ENCODE measurements around the gene NOS3. TPM values are rescaled to one million over a fixed set of nuclear protein-coding genes. Genes with fewer than 3 reads are reported as not detected.
"Not testable (repeated sequence)": the region's sequence is repeated elsewhere in the genome, so short reads cannot be mapped to it uniquely, and the experiment has no call there.

Gene NOS3
- total and polyA plus RNA-seq, 9 of the 15 experiments (the other 6 are each of a cell fraction or from before 2014, with no cell fraction given), result 1.1 to 121 (median 23.6) TPM

- TF ChIP-seq ZBTB9 (CRISPR knock-in tag; IDR thresholded peaks at IDR 0.05), result peak; percentile 97
- TF ChIP-seq SMARCA4 (IDR thresholded peaks at IDR 0.05), result peak; percentile 80
- TF ChIP-seq ZFP1 (CRISPR knock-in tag; IDR thresholded peaks at IDR 0.05), result peak; percentile 86
- TF ChIP-seq ZNF445 (CRISPR knock-in tag; IDR thresholded peaks at IDR 0.05; ENCODE audit: low read depth), result peak; percentile 73; the same call in 1 of the 2 replicates
- TF ChIP-seq ATF7 (IDR thresholded peaks at IDR 0.05), result peak; percentile 64; the same call in 1 of the 2 replicates
- TF ChIP-seq KLF1 (tag; IDR thresholded peaks at IDR 0.05), result peak; percentile 73
- TF ChIP-seq KLF13 (tag; IDR thresholded peaks at IDR 0.05; ENCODE audit: borderline replicate concordance, low read depth), result peak; percentile 68; the same call in 1 of the 2 replicates
- TF ChIP-seq TAL1 (IDR thresholded peaks at IDR 0.05), result peak; percentile 80
- peak; percentile 53; the same call in 1 of the 2 replicates for TF ChIP-seq ELF2 (CRISPR knock-in tag; IDR thresholded peaks at IDR 0.05)
- 0 out of 2 replicates have a peak, but pooled peaks have one; percentile 13 for TF ChIP-seq MTA1 (IDR thresholded peaks at IDR 0.05; ENCODE audit: borderline replicate concordance)
- TF ChIP-seq NR2C2 (CRISPR knock-in tag; IDR thresholded peaks at IDR 0.05), result not testable (repeated sequence)
- peak; percentile 67; the same call in 1 of the 2 replicates for TF ChIP-seq NR2C2 (tag; IDR thresholded peaks at IDR 0.05)
- peak; percentile 98 for TF ChIP-seq ZNF311 (CRISPR knock-in tag; IDR thresholded peaks at IDR 0.05)
- peak; percentile 61; the same call in 1 of the 2 replicates for TF ChIP-seq STAT5B (CRISPR knock-in tag; IDR thresholded peaks at IDR 0.05)
- peak; percentile 70; the same call in 1 of the 2 replicates for TF ChIP-seq CTBP1 (IDR thresholded peaks at IDR 0.05; ENCODE audit: borderline replicate concordance)
- peak; percentile 42 for TF ChIP-seq BCOR (IDR thresholded peaks at IDR 0.05)
- peak; percentile 49 for TF ChIP-seq MEIS2 (IDR thresholded peaks at IDR 0.05; ENCODE audit: partially characterized antibody)
- peak in 1 of 2 experiments; percentile 39 for TF ChIP-seq AFF1 (IDR thresholded peaks at IDR 0.05; ENCODE audit: low read depth in 1 of 2, partially characterized antibody in 2 of 2)
- TF ChIP-seq ZNF395 (CRISPR knock-in tag; IDR thresholded peaks at IDR 0.05), result peak; percentile 99
- peak; percentile 96 for TF ChIP-seq KLF6 (CRISPR knock-in tag; IDR thresholded peaks at IDR 0.05; ENCODE audit: borderline replicate concordance)
Observed at GRCh38 chr7:151026771-151027727, 36.2 kb downstream of the NOS3 start (continued).

Measured in K562 (cell line).